HG02884 (cell line): ENCODE results near the gene DRG2.

Experiments used
- ATAC-seq: cut with Tn5 transposase; IDR thresholded peaks from one replicate; pipeline ENCODE4 v1.9.1; 2021; ENCODE audit warnings: mild to moderate bottlenecking, moderate library complexity; ENCODE audit not compliant: unreplicated experiment

DRG2 gene

DNA sequence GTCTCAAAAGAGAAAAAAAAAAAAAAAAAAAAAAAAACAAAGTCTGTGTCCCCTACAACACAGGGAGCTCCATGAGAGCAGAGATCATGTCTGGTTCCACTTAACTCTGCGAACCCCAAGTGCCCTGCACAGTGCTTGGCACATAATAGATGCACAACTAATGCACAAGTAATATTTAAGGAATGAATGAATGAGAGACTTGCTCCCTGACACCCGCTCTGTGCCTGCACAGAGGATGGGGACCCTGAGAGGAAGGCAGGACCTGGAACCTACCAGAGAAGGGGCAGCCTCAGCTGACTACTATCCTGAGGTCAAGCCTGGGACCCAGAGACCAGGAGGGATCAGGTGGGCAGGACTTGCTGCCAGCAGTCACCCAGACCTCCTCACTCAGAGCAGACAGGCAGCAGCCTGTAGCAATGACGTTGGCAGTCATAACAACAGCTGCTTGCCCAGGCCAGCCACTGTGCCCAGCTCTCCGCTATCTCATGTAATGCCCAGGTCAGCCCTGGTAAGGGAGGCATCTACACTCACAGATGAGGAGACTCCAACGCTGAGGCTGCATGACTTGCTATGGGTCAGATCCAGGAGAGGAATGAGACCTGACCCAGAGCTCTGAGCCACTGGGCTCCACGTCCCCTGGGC, 23.7 kb downstream of the DRG2 start:
- ATAC-seq: no peak

DNA sequence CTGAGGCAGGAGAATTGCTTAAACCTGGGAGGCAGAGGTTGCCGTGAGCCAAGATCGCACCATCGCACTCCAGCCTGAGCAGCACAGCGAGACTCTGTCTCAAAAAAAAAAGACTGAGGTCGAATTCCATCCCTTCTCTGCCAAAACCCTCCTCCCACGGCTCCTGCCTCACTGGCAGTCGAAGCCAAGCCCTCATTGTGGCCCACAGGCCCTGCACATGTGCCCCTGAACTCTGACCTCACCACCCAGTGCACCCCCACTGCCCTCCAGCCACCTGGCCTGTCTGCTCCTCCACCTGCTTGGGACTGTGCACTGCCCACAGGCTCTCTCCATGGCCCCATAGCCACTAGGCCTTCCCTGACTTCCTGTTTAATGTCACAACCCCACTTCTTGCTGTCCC, 27.8 kb downstream of the DRG2 start:
- no peak for ATAC-seq

DNA sequence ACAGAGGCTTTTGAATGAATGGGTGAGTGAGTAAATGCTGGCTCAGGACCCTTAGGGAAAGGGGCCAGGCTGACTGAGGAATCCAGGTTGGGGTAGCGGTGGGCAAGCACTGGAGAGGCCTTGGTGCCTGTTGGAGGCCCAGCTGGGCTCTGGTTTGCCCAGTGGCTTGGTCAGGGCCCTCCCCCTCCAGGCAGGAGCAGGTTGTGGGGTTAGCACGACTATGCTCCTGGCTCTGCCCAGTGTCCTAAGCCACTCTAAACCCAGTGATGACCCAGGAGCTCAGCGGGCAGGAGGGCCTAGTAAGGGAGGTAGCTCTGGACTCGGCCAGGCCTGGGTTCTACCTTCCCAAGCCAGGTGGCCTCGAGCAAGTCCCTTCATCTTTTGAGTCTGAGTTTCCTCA, 28.3 kb downstream of the DRG2 start:
- ATAC-seq: no peak

DNA sequence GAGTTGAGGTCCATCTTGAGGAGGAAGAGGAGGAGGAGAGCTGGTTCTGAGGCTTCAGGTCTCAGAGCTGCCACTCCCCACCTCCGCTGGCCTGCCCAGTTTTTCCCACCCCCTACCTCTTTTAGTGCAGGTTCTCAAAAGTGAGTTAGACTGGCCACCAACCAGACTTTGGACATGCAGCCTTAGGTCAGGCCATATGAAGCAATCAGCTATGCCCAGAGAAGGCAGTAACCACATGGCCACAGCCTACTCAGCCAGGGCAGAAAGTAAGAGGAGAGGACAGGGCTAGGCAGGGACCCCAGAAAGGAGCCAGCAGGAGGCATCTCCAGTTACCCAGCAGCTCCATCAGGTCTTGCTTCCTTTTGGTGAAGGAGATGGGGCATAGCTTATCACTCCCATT, 29.8 kb downstream of the DRG2 start:
- no peak for ATAC-seq

DNA sequence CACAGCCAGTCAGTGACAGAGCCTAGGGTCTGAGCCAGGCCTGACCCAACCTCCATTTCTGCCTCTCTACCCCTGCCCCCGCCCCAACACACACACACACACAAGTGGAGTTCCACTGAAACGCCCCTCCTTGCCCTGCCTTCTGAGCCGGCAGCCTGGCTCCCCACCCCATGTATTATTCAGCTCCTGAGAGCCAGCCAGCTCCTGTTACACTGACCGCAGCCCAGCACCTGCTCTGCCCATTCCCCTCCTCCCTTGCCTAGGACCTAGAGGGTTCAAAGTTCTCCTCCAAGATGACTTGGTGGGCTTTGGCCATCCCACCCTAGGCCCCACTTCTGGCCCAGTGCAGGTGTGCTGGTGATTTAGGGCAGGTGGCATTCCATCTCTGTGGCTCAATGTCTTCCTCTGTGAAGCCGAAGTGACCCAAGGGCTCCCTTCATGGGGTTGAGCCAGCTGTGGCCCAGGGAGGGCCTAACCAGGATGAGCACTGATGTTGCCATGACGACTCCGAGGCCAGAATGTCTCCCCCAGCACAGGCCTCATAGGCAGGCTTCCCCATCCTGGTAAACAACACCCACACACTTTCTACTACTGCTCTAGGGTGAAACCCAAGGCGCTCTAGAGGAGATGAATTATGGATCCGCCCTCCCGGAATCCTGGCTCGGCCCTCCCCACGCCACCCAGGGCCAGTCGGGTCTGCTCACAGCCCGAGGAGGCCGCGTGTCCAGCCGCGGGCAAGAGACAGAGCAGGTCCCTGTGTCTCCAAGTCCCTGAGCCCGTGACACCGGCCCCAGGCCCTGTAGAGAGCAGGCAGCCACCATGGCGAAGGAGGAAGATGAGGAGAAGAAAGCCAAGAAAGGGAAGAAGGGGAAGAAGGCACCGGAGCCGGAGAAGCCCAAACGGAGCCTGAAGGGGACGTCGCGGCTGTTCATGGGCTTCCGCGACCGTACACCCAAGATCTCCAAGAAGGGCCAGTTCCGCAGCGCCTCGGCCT, 30.5 kb downstream of the DRG2 start:
- no peak for ATAC-seq

DNA sequence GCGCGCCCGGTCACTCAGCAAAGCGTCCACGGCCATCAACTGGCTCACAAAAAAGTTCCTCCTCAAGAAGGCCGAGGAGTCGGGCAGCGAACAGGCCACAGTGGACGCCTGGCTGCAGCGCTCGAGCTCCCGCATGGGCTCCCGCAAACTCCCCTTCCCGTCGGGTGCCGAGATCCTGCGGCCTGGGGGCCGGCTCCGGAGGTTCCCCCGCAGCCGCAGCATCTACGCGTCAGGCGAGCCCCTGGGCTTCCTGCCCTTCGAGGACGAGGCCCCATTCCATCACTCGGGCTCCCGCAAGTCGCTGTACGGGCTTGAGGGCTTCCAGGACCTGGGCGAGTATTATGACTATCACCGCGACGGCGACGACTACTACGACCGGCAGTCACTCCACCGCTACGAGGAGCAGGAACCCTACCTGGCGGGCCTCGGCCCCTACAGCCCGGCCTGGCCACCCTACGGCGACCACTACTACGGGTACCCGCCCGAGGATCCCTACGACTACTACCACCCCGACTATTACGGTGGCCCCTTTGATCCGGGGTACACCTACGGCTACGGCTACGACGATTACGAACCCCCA, 31.5 kb downstream of the DRG2 start:
- no peak for ATAC-seq

DNA sequence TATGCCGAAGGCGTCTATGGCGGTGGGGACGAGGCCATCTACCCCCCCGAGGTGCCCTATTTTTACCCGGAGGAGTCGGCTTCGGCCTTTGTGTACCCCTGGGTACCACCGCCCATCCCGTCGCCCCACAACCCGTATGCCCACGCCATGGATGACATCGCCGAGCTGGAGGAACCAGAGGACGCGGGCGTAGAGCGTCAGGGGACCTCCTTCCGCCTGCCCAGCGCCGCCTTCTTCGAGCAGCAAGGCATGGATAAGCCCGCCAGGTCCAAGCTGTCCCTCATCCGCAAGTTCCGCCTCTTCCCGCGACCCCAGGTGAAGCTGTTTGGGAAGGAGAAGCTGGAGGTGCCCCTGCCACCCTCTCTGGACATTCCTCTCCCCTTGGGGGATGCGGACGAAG, 32.2 kb downstream of the DRG2 start:
- ATAC-seq: no peak

DNA sequence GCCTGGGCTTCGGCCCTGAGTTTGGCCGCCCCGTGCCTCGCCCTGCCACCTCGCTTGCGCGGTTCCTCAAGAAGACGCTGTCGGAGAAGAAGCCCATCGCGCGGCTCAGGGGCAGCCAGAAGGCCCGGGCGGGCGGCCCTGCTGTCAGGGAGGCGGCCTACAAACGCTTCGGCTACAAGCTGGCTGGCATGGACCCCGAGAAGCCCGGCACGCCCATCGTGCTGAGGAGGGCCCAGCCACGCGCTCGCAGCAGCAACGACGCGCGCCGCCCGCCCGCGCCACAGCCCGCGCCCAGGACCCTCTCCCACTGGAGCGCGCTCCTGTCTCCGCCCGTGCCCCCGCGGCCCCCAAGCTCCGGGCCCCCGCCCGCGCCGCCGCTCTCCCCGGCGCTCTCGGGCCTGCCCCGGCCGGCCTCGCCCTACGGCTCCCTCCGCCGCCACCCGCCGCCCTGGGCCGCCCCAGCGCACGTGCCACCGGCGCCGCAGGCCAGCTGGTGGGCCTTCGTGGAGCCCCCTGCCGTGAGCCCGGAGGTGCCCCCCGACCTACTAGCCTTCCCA, 32.8 kb downstream of the DRG2 start:
- no peak for ATAC-seq

DNA sequence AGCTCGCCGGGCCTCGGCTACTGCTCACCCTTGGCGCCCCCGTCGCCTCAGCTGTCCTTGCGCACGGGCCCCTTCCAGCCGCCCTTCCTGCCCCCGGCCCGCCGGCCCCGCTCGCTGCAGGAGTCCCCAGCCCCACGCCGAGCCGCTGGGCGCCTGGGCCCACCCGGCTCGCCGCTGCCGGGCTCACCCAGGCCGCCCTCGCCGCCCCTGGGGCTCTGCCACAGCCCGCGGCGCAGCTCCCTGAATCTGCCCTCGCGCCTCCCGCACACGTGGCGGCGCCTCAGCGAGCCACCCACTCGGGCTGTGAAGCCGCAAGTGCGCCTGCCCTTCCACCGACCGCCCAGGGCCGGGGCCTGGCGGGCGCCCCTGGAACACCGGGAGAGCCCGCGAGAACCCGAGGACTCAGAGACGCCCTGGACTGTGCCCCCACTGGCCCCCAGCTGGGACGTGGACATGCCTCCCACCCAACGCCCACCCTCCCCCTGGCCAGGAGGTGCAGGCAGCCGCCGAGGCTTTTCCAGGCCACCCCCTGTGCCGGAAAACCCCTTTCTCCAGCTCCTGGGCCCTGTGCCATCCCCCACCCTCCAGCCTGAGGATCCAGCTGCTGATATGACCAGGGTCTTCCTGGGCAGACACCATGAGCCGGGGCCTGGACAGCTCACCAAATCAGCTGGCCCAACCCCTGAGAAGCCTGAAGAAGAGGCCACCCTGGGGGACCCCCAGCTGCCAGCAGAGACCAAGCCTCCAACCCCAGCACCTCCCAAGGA, 33.6 kb downstream of the DRG2 start:
- ATAC-seq: no peak

DNA sequence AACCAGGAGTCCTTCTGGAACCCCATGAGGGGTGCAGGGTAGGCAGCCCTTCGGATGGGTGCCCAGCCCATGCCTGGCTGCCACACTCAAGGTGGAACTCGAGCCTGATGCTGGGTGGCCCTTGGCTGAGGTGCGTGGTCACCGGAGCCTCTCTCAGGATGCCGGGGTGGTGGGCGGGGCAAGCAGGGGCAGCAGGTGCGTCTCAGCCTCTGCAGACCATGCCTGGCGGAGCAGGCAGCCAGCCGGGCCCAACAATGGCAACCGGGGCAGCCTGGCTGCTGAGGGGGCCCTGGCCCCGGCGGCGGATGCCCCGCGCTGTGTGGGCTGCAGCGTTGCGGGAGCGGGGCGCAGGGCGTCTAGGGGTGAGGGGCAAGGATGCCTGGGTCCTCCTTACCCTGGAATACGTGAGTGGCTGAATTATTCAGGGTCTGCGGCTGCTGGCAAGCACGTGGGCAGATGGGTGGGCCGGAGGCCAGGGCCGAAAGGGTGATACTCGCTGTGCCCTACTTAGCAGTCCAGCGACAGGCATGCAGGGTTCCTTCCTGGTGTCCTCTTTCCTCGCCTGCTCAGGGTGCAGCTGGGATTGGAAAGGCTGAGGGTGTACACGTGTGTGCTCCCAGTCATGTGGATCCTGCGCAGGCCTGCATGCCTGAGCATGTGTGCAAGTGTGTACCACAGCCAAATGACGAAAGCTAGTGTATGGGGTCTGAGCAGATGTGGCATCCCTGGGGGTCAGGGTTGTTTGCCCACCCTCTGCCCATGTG, 35.4 kb downstream of the DRG2 start:
- ATAC-seq: no peak

DNA sequence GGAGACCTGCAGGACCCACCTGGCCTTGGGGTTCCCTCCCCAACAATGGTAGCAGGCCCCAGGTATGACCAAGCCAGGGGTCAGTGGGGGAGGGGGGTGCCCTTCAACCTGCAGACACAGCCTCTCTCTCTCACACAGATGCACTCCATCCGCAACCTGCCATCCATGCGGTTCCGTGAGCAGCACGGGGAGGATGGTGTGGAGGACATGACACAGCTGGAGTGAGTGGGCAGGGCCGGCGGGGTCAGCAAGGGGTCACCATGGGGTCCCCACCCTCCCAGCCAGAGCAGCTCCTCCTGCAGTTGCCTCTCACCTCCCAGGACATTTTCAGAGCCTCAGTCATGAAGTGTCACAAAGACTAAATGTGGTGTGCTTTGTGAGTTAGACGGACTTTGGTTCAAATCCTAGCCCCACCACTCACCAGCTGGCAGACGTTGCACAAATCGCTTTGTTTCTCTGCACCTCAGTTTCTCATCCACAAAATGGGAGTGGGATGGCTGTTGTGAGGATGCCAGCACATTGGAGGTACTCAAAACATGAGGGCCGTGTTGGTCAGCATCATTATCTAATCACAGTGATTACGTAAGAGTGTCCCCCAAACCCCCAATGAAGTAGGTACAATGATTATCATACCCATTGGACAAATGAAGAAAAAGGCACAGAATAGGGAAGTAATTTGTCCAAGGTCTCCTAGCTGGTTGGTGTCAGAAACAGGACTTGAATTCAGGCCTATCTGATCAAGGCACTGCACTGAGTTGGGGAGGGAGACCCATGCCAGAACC, 36.8 kb downstream of the DRG2 start:
- ATAC-seq: no peak

DNA sequence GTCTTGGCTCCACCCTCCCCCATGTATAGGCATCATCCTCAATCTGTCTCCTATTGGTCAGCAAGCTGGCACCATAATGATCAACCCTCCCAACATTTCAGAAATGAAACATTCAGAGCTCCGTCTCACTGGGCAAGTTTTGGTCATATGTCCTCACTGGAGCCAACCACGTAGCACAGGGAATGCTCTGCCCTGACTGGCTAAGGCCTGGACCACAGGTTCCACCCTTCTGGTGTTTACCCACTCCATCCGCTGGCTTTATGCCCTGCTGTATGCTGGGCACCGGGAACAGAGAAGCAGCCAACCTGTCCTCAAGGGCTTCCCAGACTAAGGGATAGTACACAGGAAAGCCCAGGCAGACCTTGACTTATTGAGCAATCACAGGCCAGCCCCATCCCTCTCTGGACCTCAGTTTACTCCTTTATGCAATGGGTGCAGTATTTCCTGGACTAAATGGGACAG, 41.3 kb downstream of the DRG2 start:
- ATAC-seq: no peak

DNA sequence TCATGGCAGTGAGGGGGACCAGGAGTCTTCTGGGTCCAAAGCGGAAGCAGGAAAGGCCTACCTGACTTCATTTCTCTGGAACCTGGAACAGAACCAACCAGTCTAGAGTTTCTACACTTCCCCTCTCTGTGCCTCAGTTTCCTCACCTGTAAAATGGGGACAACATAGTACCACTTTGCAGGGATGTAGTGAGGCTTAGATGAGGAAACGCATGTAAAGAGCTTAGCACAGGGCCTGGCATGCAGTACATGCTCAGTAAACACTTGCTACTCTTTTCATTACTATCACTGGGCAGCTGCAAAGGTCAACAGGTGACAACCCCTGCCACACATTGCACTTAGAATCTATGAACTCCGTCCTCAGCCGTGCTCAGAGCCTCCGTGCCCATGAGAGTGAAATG, 45.0 kb downstream of the DRG2 start:
- ATAC-seq: no peak

DNA sequence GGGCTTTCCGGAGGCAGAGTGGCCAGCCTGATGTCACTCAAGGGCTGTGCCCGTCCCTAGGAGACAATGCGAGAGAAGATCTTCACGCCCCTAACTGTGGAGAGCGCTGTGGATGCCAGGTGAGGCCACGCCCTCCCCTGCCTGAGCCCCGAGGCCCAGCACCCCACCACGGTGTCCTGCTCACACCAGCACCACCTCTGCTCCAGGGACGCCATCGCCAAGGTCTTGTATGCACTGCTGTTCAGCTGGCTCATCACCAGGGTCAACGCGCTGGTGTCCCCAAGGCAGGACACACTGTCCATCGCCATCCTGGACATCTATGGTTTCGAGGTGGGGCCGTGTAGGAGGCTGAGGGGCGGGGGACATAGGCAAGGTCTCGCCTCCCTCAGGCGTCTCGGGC, 48.6 kb downstream of the DRG2 start:
- ATAC-seq: no peak

DNA sequence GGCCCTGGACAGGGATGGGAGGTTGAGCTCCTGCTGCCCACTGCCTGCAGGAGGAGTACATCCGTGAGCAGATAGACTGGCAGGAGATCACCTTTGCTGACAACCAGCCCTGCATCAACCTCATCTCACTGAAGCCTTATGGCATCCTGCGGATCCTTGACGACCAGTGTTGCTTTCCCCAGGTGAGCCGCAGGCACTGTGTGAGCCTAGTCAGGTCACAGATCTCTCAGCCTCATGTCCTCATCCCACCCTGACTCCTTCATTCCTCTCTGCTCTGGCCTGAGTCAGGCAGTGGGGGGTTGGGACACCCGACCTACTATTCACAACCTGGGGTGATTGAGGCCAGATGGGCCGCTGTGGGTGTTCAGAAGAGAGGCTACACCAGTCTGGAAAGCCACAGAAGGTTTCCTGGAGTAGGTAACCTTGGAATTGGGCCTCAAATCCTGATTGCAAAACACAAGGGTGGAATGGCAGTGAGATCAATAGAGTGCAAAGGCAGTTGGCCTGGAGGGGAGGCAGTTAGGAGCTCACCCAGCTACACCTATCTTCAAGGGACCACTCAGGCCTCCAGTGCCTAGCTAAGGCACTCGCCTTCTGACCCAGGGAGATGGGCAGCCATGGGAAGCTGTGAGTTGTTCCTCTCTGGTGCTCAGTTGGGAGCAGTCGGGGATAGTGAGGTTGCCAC, 50.5 kb downstream of the DRG2 start:
- ATAC-seq: no peak

DNA sequence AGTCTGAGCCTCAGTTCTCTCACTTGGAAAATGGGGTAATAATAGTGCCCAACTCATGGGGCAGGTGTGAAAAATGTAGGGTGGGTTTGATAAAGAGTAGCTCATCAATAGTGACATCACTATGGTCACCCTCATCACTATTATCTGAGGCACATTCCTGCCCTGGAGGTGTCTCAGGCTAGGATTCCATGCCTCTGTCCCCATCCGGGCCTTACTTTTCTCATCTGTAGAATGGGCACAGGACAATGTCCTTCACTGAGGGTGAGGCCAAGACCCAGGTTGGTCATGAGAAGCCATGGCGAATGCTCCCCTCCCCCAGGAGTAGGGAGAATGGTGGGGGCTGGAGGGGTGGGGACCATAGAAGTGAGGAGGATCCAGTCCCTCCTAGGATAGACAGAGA, 51.3 kb downstream of the DRG2 start:
- no peak for ATAC-seq

DNA sequence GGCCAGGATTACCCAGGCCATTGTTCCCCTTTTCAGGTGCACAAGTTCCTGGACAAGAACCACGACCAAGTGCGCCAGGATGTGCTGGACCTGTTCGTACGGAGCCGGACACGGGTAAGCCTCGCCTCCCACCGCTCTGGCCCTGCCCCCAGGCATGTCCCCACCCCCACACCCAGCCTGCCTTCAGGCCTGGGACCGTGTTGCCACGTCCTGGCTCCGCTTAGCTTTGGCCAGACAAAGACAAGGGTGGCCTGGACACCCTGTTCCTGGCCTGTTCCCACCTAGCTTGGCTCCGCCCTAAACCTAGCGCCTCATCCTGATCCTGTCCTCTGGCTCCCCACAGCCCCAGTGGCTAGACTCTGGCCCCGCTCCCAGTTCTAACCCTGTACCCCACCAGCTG, 51.8 kb downstream of the DRG2 start:
- no peak for ATAC-seq

DNA sequence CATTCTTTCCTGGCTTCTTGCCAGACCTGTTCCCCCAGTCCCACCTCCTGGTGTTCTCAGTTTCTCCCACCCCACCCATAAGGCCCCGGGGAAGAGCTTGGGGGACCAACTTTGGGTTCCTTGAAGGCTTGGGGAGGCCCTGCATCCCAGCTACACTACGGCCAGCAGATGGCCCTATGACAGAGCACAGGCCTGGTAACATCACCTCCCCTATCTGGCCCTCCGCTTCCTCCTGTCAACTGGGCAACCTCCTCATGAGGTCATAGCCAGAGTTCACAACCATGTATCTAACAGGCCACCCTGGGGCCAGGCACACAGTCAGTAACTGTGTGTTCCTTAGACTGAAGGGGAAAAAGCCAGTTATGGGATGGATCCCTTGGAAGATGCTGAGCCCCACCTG, 52.2 kb downstream of the DRG2 start:
- ATAC-seq: no peak

DNA sequence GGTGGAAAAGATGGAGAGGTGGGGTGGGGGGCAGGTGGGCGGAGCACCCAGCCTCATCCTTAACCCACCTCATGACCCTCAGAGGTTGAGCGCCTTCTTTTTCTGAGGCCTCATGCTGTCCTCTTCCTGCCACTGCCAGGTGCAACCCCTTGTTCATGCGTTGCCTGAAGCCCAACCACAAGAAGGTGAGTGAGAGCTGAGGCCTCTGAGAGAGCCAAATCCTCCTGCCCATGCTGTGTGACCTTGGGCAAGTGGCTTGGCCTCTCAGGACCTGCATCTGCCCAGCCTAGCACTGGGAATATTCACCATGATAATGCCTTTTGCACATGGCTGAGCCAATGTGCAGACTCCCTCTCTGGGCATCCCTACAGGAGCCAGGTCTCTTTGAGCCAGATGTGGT, 52.9 kb downstream of the DRG2 start:
- no peak for ATAC-seq
